Forelimb muscle (tissue), 1 donor: ENCODE measurements around the gene KCTD4. TPM values are rescaled to one million over a fixed set of nuclear protein-coding genes. Genes with fewer than 3 reads are reported as not detected.
"Not testable (repeated sequence)": the region's sequence is repeated elsewhere in the genome, so short reads cannot be mapped to it uniquely, and the experiment has no call there.

Source experiments
- DNase-seq: peaks from one replicate; pipeline ENCODE4 v3.0.0-alpha.2; 2013; ENCODE audit warnings: low read depth
- polyA plus RNA-seq: library from polyadenylated mRNA; unstranded; fragments of 120-200 nt; gene quantifications from one replicate; pipeline ENCODE4 v1.2.1, GENCODE V29; 2013; ENCODE audit not compliant: insufficient read length

The KCTD4 gene
- not detected for polyA plus RNA-seq

GRCh38 chr13:45200701-45201232, at the start of gene KCTD4:
KCTD4 (minus strand) TSS chr13:45201045; CDS start chr13:45194567, 6,478 bp downstream.
- DNase-seq, result no peak

GRCh38 chr13:45249662-45250061, 48.8 kb upstream of the KCTD4 start:
- no peak for DNase-seq

- DNase-seq, result not testable (repeated sequence)
Observed at GRCh38 chr13:45244736-45245135, 43.9 kb upstream of the KCTD4 start.

GRCh38 chr13:45243077-45243476, 42.2 kb upstream of the KCTD4 start:
- DNase-seq, result no peak

- no peak for DNase-seq
Observed at GRCh38 chr13:45242524-45242923, 41.7 kb upstream of the KCTD4 start.

GRCh38 chr13:45242070-45242469, 41.2 kb upstream of the KCTD4 start:
- DNase-seq, result no peak

GRCh38 chr13:45240143-45240542, 39.3 kb upstream of the KCTD4 start:
- DNase-seq, result no peak

GRCh38 chr13:45238945-45239795, 38.3 kb upstream of the KCTD4 start:
- DNase-seq, result no peak

GRCh38 chr13:45232591-45232990, 31.7 kb upstream of the KCTD4 start:
- DNase-seq, result no peak

- DNase-seq, result no peak
Observed at GRCh38 chr13:45231722-45232121, 30.9 kb upstream of the KCTD4 start.

- DNase-seq, result no peak
Observed at GRCh38 chr13:45231305-45231704, 30.5 kb upstream of the KCTD4 start.

- no peak for DNase-seq
Observed at GRCh38 chr13:45229172-45229571, 28.3 kb upstream of the KCTD4 start.

- DNase-seq, result no peak
Observed at GRCh38 chr13:45228002-45228401, 27.2 kb upstream of the KCTD4 start.

- no peak for DNase-seq
Observed at GRCh38 chr13:45226024-45226423, 25.2 kb upstream of the KCTD4 start.

GRCh38 chr13:45225370-45225769, 24.5 kb upstream of the KCTD4 start:
- no peak for DNase-seq

GRCh38 chr13:45224176-45224575, 23.3 kb upstream of the KCTD4 start:
- no peak for DNase-seq

- DNase-seq, result no peak
Observed at GRCh38 chr13:45222919-45223318, 22.1 kb upstream of the KCTD4 start.

GRCh38 chr13:45222516-45222915, 21.7 kb upstream of the KCTD4 start:
- DNase-seq, result no peak

GRCh38 chr13:45220403-45220802, 19.6 kb upstream of the KCTD4 start:
- DNase-seq, result no peak

- no peak for DNase-seq
Observed at GRCh38 chr13:45219938-45220375, 19.1 kb upstream of the KCTD4 start.

- no peak for DNase-seq
Observed at GRCh38 chr13:45219123-45219891, 18.5 kb upstream of the KCTD4 start.

GRCh38 chr13:45218689-45219088, 17.8 kb upstream of the KCTD4 start:
- DNase-seq, result no peak

- no peak for DNase-seq
Observed at GRCh38 chr13:45216193-45216592, 15.3 kb upstream of the KCTD4 start.
